ENCODE measurements around the gene BAIAP2L2.

DNA sequence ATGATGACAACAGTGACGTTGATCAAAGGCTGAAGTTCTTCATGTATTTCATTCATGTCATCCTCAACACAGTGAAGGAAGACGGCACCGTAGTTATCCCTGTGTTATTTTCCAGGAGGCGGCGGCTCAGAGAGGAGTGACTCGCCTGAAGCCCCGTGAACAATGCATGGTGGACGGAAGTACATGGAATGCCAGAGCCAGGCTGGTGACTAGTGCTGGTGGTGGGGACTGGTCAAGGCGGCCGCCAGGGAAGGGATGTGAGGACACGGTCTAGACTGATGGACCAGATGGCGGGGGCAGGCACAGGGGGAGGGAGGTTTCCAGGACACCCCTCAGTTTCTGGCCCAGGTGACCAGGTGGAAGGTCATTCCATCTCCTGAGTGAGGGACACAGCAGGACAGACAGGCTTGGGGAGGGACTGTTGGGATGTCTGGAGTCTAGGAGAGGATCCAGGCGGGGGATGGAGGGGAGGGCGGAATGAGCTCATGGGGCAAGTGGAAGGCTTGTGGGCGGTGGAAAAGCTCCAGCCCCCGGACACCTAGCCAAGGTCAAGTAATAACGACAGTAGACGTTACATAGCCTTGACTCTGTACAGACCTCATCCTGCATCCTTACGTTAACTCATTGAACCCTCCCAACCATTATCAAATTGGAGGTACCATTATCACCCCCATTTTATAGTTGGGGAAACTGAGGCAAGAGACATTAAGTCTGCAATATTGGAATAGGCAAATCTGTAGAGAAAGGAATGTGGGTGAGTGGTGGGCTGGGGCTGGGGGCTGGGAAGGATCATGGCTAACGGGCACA lies 69.3 kb downstream of the BAIAP2L2 start:
- TF ChIP-seq EP300 (IDR thresholded peaks at IDR 0.05): no peak
- TF ChIP-seq, protein P1, sequence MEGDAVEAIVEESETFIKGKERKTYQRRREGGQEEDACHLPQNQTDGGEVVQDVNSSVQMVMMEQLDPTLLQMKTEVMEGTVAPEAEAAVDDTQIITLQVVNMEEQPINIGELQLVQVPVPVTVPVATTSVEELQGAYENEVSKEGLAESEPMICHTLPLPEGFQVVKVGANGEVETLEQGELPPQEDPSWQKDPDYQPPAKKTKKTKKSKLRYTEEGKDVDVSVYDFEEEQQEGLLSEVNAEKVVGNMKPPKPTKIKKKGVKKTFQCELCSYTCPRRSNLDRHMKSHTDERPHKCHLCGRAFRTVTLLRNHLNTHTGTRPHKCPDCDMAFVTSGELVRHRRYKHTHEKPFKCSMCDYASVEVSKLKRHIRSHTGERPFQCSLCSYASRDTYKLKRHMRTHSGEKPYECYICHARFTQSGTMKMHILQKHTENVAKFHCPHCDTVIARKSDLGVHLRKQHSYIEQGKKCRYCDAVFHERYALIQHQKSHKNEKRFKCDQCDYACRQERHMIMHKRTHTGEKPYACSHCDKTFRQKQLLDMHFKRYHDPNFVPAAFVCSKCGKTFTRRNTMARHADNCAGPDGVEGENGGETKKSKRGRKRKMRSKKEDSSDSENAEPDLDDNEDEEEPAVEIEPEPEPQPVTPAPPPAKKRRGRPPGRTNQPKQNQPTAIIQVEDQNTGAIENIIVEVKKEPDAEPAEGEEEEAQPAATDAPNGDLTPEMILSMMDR (IDR thresholded peaks at IDR 0.05): no peak
- TF ChIP-seq POLR2A (IDR thresholded peaks at IDR 0.05): no peak
- TF ChIP-seq POLR2AphosphoS5 (IDR thresholded peaks at IDR 0.05): no peak
